PC-9 (cell line): ENCODE results near the gene CCR9. TPM values are rescaled to one million over a fixed set of nuclear protein-coding genes. Genes with fewer than 3 reads are reported as not detected.

Source experiments
- BruUV-seq: library from RNA; stranded (reverse); fragments of 400-500 nt; replicated peaks from 2 replicates; lab custom pipeline; 2021; lab: Mats Ljungman, UMichigan
- CTCF ChIA-PET: fragments of 300-600 bp; sonication (Branson Sonifier 250); formaldehyde crosslinking; loops from one replicate; lab custom pipeline; 2022; ENCODE audit warnings: antibody characterized with exemption; lab: Charles Lee
- POLR2A ChIA-PET: fragments of 300-600 bp; sonication (Branson Sonifier 250); formaldehyde crosslinking; loops from one replicate; lab custom pipeline; 2022; ENCODE audit warnings: antibody characterized with exemption; ENCODE audit not compliant: unreplicated experiment; lab: Charles Lee
- DNase-seq, 2 experiments: peaks; one replicate each; pipeline versions ENCODE4 v3.0.0 to v3.0.0-alpha.2; 2015 to 2022; ENCODE audit warnings: mixed read lengths in 1 of 2
- H2AFZ ChIP-seq: fragments of 200-600 bp; sonication (generic); 2 replicates; pipeline ENCODE4 v1.8.1; 2017; ENCODE audit warnings: antibody characterized with exemption
- H3F3A ChIP-seq: fragments of 200-600 bp; sonication (generic); 2 replicates; pipeline ENCODE4 v1.8.1; 2017; ENCODE audit warnings: antibody characterized with exemption, mild to moderate bottlenecking, low read depth; ENCODE audit not compliant: insufficient read depth
- H3K27ac ChIP-seq: fragments of 200-600 bp; sonication (generic); 2 replicates; pipeline ENCODE4 v1.6.1; 2016; ENCODE audit warnings: mixed run types
- H3K27me3 ChIP-seq: fragments of 200-600 bp; sonication (generic); 2 replicates; pipeline ENCODE4 v1.6.1; 2016; ENCODE audit warnings: low read depth, mixed run types; ENCODE audit not compliant: insufficient read depth
- H3K36me3 ChIP-seq: fragments of 200-600 bp; sonication (generic); 2 replicates; pipeline ENCODE4 v1.6.1; 2016; ENCODE audit warnings: low read depth, mixed run types
- H3K4me1 ChIP-seq: fragments of 200-600 bp; sonication (generic); replicated peaks from 2 replicates; pipeline ENCODE4 v1.6.1; 2016; ENCODE audit warnings: mixed run types; ENCODE audit not compliant: insufficient read depth
- H3K4me2 ChIP-seq: fragments of 200-600 bp; sonication (generic); 2 replicates; pipeline ENCODE4 v1.6.1; 2017; ENCODE audit warnings: mixed run types
- H3K4me3 ChIP-seq: fragments of 200-600 bp; sonication (generic); 2 replicates; pipeline ENCODE4 v1.6.1; 2016; ENCODE audit warnings: mixed run types
- H3K79me2 ChIP-seq: fragments of 200-600 bp; sonication (generic); 2 replicates; pipeline ENCODE4 v1.6.1; 2017; ENCODE audit warnings: low read depth, mixed run types
- H3K9me2 ChIP-seq: fragments of 200-600 bp; sonication (generic); 2 replicates; pipeline ENCODE4 v1.8.1; 2017; ENCODE audit warnings: mild to moderate bottlenecking; ENCODE audit not compliant: insufficient read depth
- H3K9me3 ChIP-seq: fragments of 200-600 bp; sonication (generic); 2 replicates; pipeline ENCODE4 v1.8.1; 2016; ENCODE audit warnings: low read depth; ENCODE audit not compliant: insufficient read depth
- H4K20me1 ChIP-seq: fragments of 200-600 bp; sonication (generic); 2 replicates; pipeline ENCODE4 v1.8.1; 2017; ENCODE audit not compliant: insufficient read depth
- EZH2 ChIP-seq: fragments of 200-600 bp; sonication (generic); IDR thresholded peaks from 2 replicates; pipeline ENCODE4 v1.8.0; 2017; ENCODE audit warnings: antibody characterized with exemption, low read depth
- intact Hi-C: fragments of 100-400 bp; cut with micrococcal nuclease; formaldehyde crosslinking; loops from one replicate; pipeline ENCODE4 v1.10.0; 2022; ENCODE audit not compliant: unreplicated experiment
- total RNA-seq: library from RNA; stranded (reverse); gene quantifications from 2 replicates; pipeline ENCODE4 v1.2.3, GENCODE V29; 2021
- TF ChIP-seq, protein P1 (sequence below): fragments of 200-600 bp; sonication (generic); conservative IDR thresholded peaks from 2 replicates; pipeline ENCODE4 v1.6.1; 2017; ENCODE audit warnings: mixed run types, antibody characterized with exemption, mild to moderate bottlenecking, moderate library complexity

CCR9 gene
- total RNA-seq, 1 experiment from 2014 or later = not detected

DNA sequence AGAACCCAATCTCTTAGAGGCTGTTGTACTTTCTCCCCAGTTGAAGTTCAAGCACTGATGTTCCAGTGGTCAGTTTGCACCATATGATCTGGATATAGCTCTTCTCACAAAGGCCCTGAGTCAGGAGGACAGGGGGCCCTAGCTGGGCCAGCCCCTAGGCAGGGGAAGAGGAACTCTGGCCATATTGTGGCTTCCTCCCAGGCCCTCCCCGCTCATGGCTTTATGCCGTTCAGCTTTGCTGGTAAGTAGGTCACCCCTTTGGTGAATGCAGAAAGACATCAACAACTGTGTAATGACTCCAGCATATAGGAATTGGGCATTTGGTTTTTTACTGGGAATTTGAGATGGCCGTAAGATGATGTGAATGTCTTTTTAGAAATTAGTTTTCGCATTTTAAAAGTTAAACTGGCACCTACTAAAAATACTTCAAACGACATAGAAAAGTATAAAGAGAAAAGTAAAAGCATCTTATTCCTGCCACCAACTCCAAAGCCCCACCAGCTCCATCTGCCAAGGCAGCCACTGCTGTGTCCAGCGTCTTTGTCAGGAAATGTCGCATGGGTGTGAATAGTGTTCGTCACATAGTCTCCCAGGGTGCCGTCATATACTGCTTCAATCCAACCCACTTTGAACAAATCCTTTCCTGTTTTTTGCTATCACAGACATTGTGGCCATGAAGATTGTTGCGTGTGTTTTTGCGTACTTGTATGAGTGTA lies 25.3 kb downstream of the CCR9 start:
- no TSS peak for BruUV-seq
- H3K9me2 ChIP-seq = no peaks in the 10 kb centered on the region
- no peak for DNase-seq
- no peak overlapping the region for H3K4me2 ChIP-seq
- H2AFZ ChIP-seq = no peak overlapping the region
- no peaks in the 10 kb centered on the region for H3K79me2 ChIP-seq
- CTCF ChIA-PET = no interaction called here
- H3K9me3 ChIP-seq = no peaks in the 10 kb centered on the region
- H3F3A ChIP-seq = no peaks in the 10 kb centered on the region
- no peak overlapping the region for H3K27ac ChIP-seq
- no peaks in the 10 kb centered on the region for H3K27me3 ChIP-seq
- no peak overlapping the region for H3K4me3 ChIP-seq
- no peaks in the 10 kb centered on the region for H3K36me3 ChIP-seq
- H3K4me1 ChIP-seq = peaks cover 7% of the 10 kb centered on the region
- intact Hi-C loops = no loop called here
- no peaks in the 10 kb centered on the region for H4K20me1 ChIP-seq
- TF ChIP-seq, protein P1, sequence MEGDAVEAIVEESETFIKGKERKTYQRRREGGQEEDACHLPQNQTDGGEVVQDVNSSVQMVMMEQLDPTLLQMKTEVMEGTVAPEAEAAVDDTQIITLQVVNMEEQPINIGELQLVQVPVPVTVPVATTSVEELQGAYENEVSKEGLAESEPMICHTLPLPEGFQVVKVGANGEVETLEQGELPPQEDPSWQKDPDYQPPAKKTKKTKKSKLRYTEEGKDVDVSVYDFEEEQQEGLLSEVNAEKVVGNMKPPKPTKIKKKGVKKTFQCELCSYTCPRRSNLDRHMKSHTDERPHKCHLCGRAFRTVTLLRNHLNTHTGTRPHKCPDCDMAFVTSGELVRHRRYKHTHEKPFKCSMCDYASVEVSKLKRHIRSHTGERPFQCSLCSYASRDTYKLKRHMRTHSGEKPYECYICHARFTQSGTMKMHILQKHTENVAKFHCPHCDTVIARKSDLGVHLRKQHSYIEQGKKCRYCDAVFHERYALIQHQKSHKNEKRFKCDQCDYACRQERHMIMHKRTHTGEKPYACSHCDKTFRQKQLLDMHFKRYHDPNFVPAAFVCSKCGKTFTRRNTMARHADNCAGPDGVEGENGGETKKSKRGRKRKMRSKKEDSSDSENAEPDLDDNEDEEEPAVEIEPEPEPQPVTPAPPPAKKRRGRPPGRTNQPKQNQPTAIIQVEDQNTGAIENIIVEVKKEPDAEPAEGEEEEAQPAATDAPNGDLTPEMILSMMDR = no peak
- TF ChIP-seq EZH2 = no peak
- POLR2A ChIA-PET = no interaction called here

DNA sequence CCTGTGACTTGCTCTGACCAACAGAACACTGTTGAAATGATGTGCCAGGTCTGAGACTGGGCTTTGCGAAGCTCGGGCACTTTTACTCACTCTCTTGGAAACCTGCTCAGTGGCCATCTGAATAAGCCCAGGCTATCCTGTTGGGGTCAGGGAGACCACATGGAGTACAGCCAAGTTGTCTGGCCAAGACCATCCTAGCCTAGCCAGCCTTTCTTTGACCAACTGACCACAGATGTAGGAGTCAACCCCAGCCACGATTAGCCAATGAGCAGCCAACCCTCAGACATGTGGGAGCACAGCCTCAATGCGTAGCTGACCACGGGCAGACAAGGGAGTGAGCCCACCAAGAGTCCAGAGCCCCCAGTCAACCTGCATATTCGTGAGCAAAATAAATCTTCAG lies 26.1 kb downstream of the CCR9 start:
- TF ChIP-seq, protein P1 = no peak
- TF ChIP-seq EZH2 = no peak
- peaks cover 7% of the 10 kb centered on the region for H3K4me1 ChIP-seq
- no peak for DNase-seq
- no peaks in the 10 kb centered on the region for H3K27me3 ChIP-seq
- no peaks in the 10 kb centered on the region for H3K36me3 ChIP-seq
- CTCF ChIA-PET = no interaction called here
- no TSS peak for BruUV-seq
- no peaks in the 10 kb centered on the region for H4K20me1 ChIP-seq
- no peak overlapping the region for H3K27ac ChIP-seq
- no peaks in the 10 kb centered on the region for H3K9me3 ChIP-seq
- H3F3A ChIP-seq = no peaks in the 10 kb centered on the region
- H3K4me3 ChIP-seq = no peak overlapping the region
- H3K4me2 ChIP-seq = no peak overlapping the region
- intact Hi-C loops = no loop called here
- H3K9me2 ChIP-seq = no peaks in the 10 kb centered on the region
- POLR2A ChIA-PET = no interaction called here
- no peak overlapping the region for H2AFZ ChIP-seq
- H3K79me2 ChIP-seq = no peaks in the 10 kb centered on the region

DNA sequence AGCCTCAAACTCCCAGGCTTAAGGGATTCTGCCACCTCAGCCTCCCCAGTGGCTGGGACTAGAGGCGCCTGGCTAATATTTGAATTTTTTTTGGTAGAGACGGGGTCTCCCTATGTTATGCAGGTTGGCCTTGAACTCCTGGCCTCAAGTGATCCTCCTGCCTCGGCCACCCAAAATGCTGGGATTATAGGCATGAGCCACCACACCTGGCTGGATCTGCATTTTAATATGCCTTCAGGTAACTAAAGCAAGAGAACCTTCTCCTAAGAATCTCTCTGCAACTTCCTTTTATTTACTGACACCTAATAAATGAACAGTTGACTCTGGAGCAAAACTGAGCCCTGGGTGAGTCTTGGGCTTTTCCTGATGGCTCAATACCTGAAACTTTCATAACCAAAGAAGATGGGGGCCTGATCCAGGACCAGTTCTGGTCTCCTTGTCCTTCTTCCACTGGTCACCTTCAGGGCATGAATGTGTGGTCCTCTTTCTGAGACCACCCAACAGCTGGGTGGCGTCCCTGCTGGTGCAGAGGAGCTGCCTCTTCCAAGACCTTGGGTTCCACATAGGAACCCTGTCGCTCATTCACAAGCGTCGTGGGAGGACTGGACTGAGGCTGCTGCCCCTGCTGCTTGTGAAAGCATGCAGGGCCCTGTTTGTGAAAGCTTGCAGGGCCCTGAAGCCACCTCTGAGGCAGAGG lies 28.2 kb downstream of the CCR9 start:
- H3K9me3 ChIP-seq = no peaks in the 10 kb centered on the region
- no peak overlapping the region for H3K4me3 ChIP-seq
- H3K36me3 ChIP-seq = no peaks in the 10 kb centered on the region
- no peak for TF ChIP-seq EZH2
- TF ChIP-seq, protein P1 = no peak
- no peaks in the 10 kb centered on the region for H3K9me2 ChIP-seq
- no peak overlapping the region for H3K27ac ChIP-seq
- H2AFZ ChIP-seq = no peak overlapping the region
- ChIA-PET CTCF (no interaction called here), POLR2A (no interaction called here)
- intact Hi-C loops = no loop called here
- H3K4me2 ChIP-seq = no peak overlapping the region
- peaks cover 7% of the 10 kb centered on the region for H3K4me1 ChIP-seq
- no peaks in the 10 kb centered on the region for H3K79me2 ChIP-seq
- no peak for DNase-seq
- H3K27me3 ChIP-seq = no peaks in the 10 kb centered on the region
- BruUV-seq = no TSS peak
- H3F3A ChIP-seq = no peaks in the 10 kb centered on the region
- H4K20me1 ChIP-seq = no peaks in the 10 kb centered on the region
